Heart left ventricle (tissue), 16 donors: Measurements from ENCODE around the gene MVB12B. TPM values are rescaled to one million over a fixed set of nuclear protein-coding genes. Genes with fewer than 3 reads are reported as not detected.
A peak's percentile ranks its signal among the peaks of the same experiment; 100 is the strongest.

Experiments used
- ATAC-seq, 4 donors: fragments of 200-7000 bp; cut with Tn5 transposase; one replicate each; pipeline ENCODE4 v1.9.1; 2020 to 2022; ENCODE audit warnings: moderate library complexity in 4 of 4, mild to moderate bottlenecking in 3 of 4, moderate number of reproducible peaks in 1 of 4
- DNase-seq, 5 donors: peaks; one replicate each; pipeline ENCODE4 v3.0.0-alpha.2; 2020
- H3K27ac ChIP-seq, 12 donors: fragments of 200-600 bp; sonication (generic) in 4 of 12; one replicate each; pipeline versions ENCODE4 v1.5.0 to v1.8.0; 2016 to 2022; ENCODE audit warnings: mild to moderate bottlenecking in 2 of 12
- H3K27me3 ChIP-seq, 9 donors: fragments of 200-600 bp; sonication (generic) in 2 of 9; one replicate each; pipeline versions ENCODE4 v1.5.1 to v1.8.0; 2016 to 2022; ENCODE audit warnings: mild to moderate bottlenecking in 3 of 9
- H3K36me3 ChIP-seq, 9 donors: fragments of 200-600 bp; sonication (generic) in 2 of 9; one replicate each; pipeline versions ENCODE4 v1.5.0 to v1.8.0; 2018 to 2022; ENCODE audit warnings: mild to moderate bottlenecking in 2 of 9
- H3K4me1 ChIP-seq, 12 donors: fragments of 200-600 bp; sonication (generic) in 4 of 12; one replicate each; pipeline versions ENCODE4 v1.5.0 to v1.8.0; 2016 to 2022; ENCODE audit warnings: mild to moderate bottlenecking in 3 of 12
- H3K4me3 ChIP-seq, 12 donors: fragments of 200-600 bp; sonication (generic) in 4 of 12; one replicate each; pipeline versions ENCODE4 v1.5.0 to v1.8.0; 2017 to 2022; ENCODE audit warnings: mild to moderate bottlenecking in 9 of 12, moderate library complexity in 4 of 12
- H3K9me3 ChIP-seq, 12 donors: fragments of 200-600 bp; sonication (generic) in 4 of 12; one replicate each; pipeline versions ENCODE4 v1.5.0 to v1.8.0; 2016 to 2022; ENCODE audit warnings: mild to moderate bottlenecking in 1 of 12
- CTCF ChIP-seq, 12 donors: fragments of 200-600 bp; sonication (generic) in 4 of 12; IDR thresholded peaks; one replicate each; pipeline versions ENCODE4 v1.5.0 to v1.8.0; 2018 to 2022; ENCODE audit warnings: antibody characterized with exemption in 12 of 12, mild to moderate bottlenecking in 5 of 12
- POLR2A ChIP-seq, 2 donors: fragments of 450-650 bp; IDR thresholded peaks; one replicate each; pipeline ENCODE4 v1.6.1; 2017; ENCODE audit warnings: antibody characterized with exemption in 2 of 2, mild to moderate bottlenecking in 2 of 2, moderate library complexity in 2 of 2
- WGBS, 4 donors: extraction: QIAGEN DNeasy Blood & Tissue Kit in 2 of 4; methylation state at CpG; one replicate each; pipeline versions ENCODE4 v1.1.5 to v1.1.7; 2013 to 2018; 5-methylcytosine and 5-hydroxymethylcytosine counted together
- intact Hi-C, 10 donors: fragments of 100-400 bp; cut with DNase I; formaldehyde crosslinking; loops; one replicate each; pipeline versions ENCODE4 v1.11.1 to v1.14.2; 2022
- polyA plus RNA-seq, 2 donors: library from polyadenylated mRNA; stranded (reverse); fragments of 200-250 nt; gene quantifications; one replicate each; pipeline ENCODE4 v1.2.3, GENCODE V29; 2013
- total RNA-seq, 9 donors: library from RNA; depleted of rRNA in 2 of 9; stranded (reverse); fragments of >200 nt in 2 of 9; fragmentation: NEBNext Ultra II Directional in 3 of 9; extraction: Animal tissue kit (Norgen Biotek cat#: 25700) in 3 of 9; gene quantifications; one replicate each; pipeline versions ENCODE4 v1.1.0 to v1.2.4, GENCODE V29; 2016 to 2023
- donor health status: ischemic (EF 13 %, LVEDD 7.1; RV severe dilation, severe dysfunction).
- donor health status: healthy with polysubstance abuse.
- donor health status: DM: no; HTN: yes; CAD: no.
- donor health status: DM: no; HTN: no; CAD: no.
- donor health status: ischemic (EF 25% LVEDD 6.9; RV normal size, moderate dysfunction).
- donor health status: ischemic (EF 25% LVEDD 5.7; RV mildly dilated, moderate dysfunction).
- donor health status: healthy.
- donor health status: DM: yes; HTN: yes; CAD: no.
- donor health status: ischemic (EF 35%, LVEDD 5.7; RV mildly dilated, moderate dysfunction).
- donor health status: nonischemic (EF 11% LVEDD 7.7; RV severe dilation, severe dysfunction).
- donor health status: DM: yes; HTN: yes; CAD: no.
- donor health status: PGD.
- donor health status: ischemic (EF 29% LVEDD 5.4; RV normal size, mild dysfunction).
- donor health status: nonischemic (EF 23%, LVEDD 6.1; RV moderate dilation, normal function).

The MVB12B gene
- total and polyA plus RNA-seq, 11 donors, result 4.9 to 16.2 (median 11.0) TPM

DNA sequence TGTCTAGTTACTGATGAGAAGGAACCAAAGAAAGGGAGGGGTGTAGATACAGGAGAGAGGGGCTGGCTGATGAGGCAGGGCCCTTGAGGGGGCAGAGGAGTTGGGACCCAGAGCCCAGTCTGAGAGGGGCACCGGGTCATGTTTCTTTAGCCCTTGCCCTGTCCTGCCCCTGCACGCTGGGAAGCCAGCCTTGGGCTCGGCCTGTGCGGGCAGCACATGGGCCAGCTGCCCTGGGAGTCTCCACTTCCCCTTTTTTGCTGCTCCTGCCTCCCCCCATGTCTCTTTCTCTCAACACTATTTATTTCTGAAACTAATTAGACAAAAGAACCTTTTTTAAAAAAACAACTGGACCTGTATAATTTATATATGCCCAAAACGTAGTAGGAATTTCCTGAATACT lies 20.5 kb downstream of the MVB12B start:
- Histone ChIP-seq H3K9me3 (peaks cover 0 to 22% (median 1%) of the 10 kb centered on the region in 12 donors), H3K4me3 (no peak overlapping the region), H3K27ac (peak overlapping the region in 6 of 12 donors; percentile 14 to 82 (median 36)), H3K36me3 (peaks cover 0 to 33% (median 20%) of the 10 kb centered on the region in 9 donors), H3K27me3 (no peaks in the 10 kb centered on the region), H3K4me1 (peaks cover 0 to 31% (median 5%) of the 10 kb centered on the region in 12 donors)
- intact Hi-C loops, result no loop called here
- 87 to 96% (median 91%) methylated on average over 5 of the region's 5 CpGs for WGBS, 4 donors
- TF ChIP-seq CTCF (IDR thresholded peaks at IDR 0.05) (no peak), POLR2A (IDR thresholded peaks at IDR 0.05) (no peak)
- ATAC-seq (peak; percentile 10 to 70 (median 58)), DNase-seq (peak in 1 of 5 donors; percentile 48)

DNA sequence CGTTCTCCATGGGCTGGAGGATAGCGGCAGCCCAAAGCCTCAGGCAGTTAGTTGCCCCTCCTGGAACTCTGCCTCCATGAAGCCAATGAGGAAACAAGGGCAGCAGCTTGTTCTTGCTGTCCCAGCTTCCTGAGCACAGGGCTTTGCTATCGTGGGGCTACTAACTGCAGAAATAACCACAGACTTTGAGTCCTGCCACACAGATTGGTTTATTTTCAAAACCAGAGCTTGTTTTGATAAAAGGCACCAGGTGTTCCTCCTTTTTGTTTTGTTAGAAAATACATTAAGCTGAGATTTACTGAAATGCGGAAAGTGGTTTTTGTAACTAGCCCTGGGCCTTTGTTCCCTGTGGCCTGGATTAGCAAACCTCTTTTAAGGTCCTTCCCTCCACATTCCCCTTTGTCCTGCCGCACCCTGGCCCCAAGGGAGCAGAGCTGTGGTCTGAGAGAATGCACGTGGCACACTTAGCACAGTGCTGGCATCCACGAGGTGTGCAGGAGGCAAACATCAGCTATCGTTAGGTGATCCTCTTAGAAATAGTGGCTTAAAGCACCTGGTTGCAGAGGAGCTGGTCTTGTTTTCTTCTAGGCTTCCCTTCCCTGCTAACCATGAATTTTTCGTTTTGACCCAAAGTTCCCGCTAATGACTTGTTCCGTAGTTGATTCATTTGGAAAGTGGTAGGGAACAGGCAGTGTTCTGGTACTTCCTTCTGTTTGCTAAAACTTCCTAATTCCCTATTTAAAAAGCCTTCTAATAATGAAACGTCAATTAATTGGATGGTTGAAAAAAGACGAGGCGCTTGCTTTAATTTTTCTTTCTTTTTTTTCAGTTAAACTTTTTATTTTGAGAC lies 21.5 kb downstream of the MVB12B start:
- TF ChIP-seq POLR2A (IDR thresholded peaks at IDR 0.05), result no peak
- no peak for TF ChIP-seq CTCF (IDR thresholded peaks at IDR 0.05)
- peak overlapping the region in 8 of 12 donors; percentile 14 to 82 (median 41) for H3K27ac ChIP-seq

GRCh38 chr9:126348911-126349550 lies 22.4 kb downstream of the MVB12B start:
- H3K4me1 ChIP-seq, result peaks cover 0 to 42% (median 5%) of the 10 kb centered on the region in 12 donors
- H3K36me3 ChIP-seq, result peaks cover 0 to 16% (median 7%) of the 10 kb centered on the region in 9 donors
- peaks cover 0 to 22% (median 1%) of the 10 kb centered on the region in 12 donors for H3K9me3 ChIP-seq
- DNase-seq, result no peak
- TF ChIP-seq POLR2A (IDR thresholded peaks at IDR 0.05) (no peak), CTCF (IDR thresholded peaks at IDR 0.05) (no peak)
- H3K27ac ChIP-seq, result peak overlapping the region in 3 of 12 donors; percentile 19 to 82 (median 32)
- intact Hi-C loops, result no loop called here
- 58 to 75% (median 67%) methylated on average over 7 of the region's 7 CpGs for WGBS, 4 donors
- H3K27me3 ChIP-seq, result no peaks in the 10 kb centered on the region
- H3K4me3 ChIP-seq, result no peak overlapping the region
- no peak for ATAC-seq

More for the DNA sequence above, 21.5 kb downstream of the MVB12B start:
- intact Hi-C loops, result no loop called here
- Histone ChIP-seq H3K9me3 (peaks cover 0 to 22% (median 1%) of the 10 kb centered on the region in 12 donors), H3K4me1 (peaks cover 0 to 38% (median 5%) of the 10 kb centered on the region in 12 donors), H3K36me3 (peaks cover 0 to 24% (median 14%) of the 10 kb centered on the region in 9 donors), H3K27me3 (no peaks in the 10 kb centered on the region), H3K4me3 (no peak overlapping the region)
- 61 to 73% (median 69%) methylated on average over 14 of the region's 14 CpGs for WGBS, 4 donors
- no peak for DNase-seq
- ATAC-seq, result peak; percentile 22 to 61 (median 50)
